Transverse colon (tissue), 4 donors: ENCODE results near the gene HOXC4. TPM values are rescaled to one million over a fixed set of nuclear protein-coding genes. Genes with fewer than 3 reads are reported as not detected.
A peak's percentile ranks its signal among the peaks of the same experiment; 100 is the strongest.

Experiments used
- DNase-seq: peaks from one replicate; pipeline ENCODE4 v3.0.0-alpha.2; 2019
- H3K27ac ChIP-seq, 4 donors: fragments of 200-600 bp; sonication (generic); 2 replicates each; pipeline ENCODE4 v1.5.1; 2016 to 2018; ENCODE audit warnings: inconsistent platforms in 4 of 4
- H3K27me3 ChIP-seq: fragments of 200-600 bp; sonication (generic); 2 replicates; pipeline ENCODE4 v1.5.1; 2017; ENCODE audit warnings: inconsistent platforms
- H3K36me3 ChIP-seq, 4 donors: fragments of 200-600 bp; sonication (generic); 2 replicates each; pipeline ENCODE4 v1.5.1; 2017 to 2019; ENCODE audit warnings: inconsistent platforms in 4 of 4
- H3K4me1 ChIP-seq, 4 donors: fragments of 200-600 bp; sonication (generic); 2 replicates each; pipeline ENCODE4 v1.5.1; 2017 to 2020; ENCODE audit warnings: inconsistent platforms in 4 of 4
- H3K4me3 ChIP-seq, 4 donors: fragments of 200-600 bp; sonication (generic); 1 replicate in 1 of 4; 2 replicates in 3 of 4; pipeline versions ENCODE4 v1.5.1 to v1.6.1; 2017 to 2019; ENCODE audit warnings: inconsistent platforms in 4 of 4
- H3K9me3 ChIP-seq, 2 donors: fragments of 200-600 bp; sonication (generic); 2 replicates each; pipeline ENCODE4 v1.5.1; 2017 to 2019; ENCODE audit warnings: inconsistent platforms in 2 of 2
- EP300 ChIP-seq: sonication (generic); formaldehyde crosslinking; IDR thresholded peaks from one replicate; pipeline ENCODE4 v1.6.1; 2017; ENCODE audit warnings: antibody characterized with exemption, low read depth
- POLR2A ChIP-seq: fragments of 450-650 bp; IDR thresholded peaks from one replicate; pipeline ENCODE4 v1.6.1; 2016; ENCODE audit warnings: antibody characterized with exemption, mild to moderate bottlenecking, moderate library complexity
- POLR2AphosphoS5 ChIP-seq, 3 donors: sonication (generic); formaldehyde crosslinking; IDR thresholded peaks; one replicate each; pipeline ENCODE4 v1.6.1; 2016; ENCODE audit warnings: antibody characterized with exemption in 3 of 3
- WGBS, 2 donors: methylation state at CpG; one replicate each; pipeline ENCODE4 v1.1.5; 2018; ENCODE audit warnings: low coverage in 1 of 2; 5-methylcytosine and 5-hydroxymethylcytosine counted together
- in situ Hi-C, 4 donors: fragments of 200-750 bp; cut with MboI; loops; one replicate each; pipeline versions ENCODE4 v1.15.0 to v1.15.1; 2017; ENCODE audit warnings: low sequenced_read_pairs in 3 of 4, low pct_ligation_motif_present in 1 of 4, low pct_unique_long_range_greater_than_20kb in 1 of 4
- intact Hi-C: fragments of 100-400 bp; cut with DNase I; formaldehyde crosslinking; loops from one replicate; pipeline ENCODE4 v1.15.1; 2023; ENCODE audit warnings: low total_unique reads
- total RNA-seq, 4 donors: library from RNA; depleted of rRNA; stranded (reverse); fragments of >200 nt; gene quantifications; one replicate each; pipeline ENCODE4 v1.1.0, GENCODE V29; 2016
- TF ChIP-seq, protein P1 (sequence below), 5 experiments: fragments of 200-600 bp in 3 of 5; fragments of 450-650 bp in 2 of 5; sonication (generic) in 3 of 5; IDR thresholded peaks; 1 replicate in 2 of 5; 2 replicates in 3 of 5; pipeline ENCODE4 v1.5.1; 2016 to 2017; ENCODE audit warnings: antibody characterized with exemption in 5 of 5, inconsistent platforms in 3 of 5, mild to moderate bottlenecking in 2 of 5, moderate library complexity in 1 of 5

Gene HOXC4
- total RNA-seq, 4 donors from 2014 or later = 0.64 to 0.68 TPM; not detected in 2

DNA sequence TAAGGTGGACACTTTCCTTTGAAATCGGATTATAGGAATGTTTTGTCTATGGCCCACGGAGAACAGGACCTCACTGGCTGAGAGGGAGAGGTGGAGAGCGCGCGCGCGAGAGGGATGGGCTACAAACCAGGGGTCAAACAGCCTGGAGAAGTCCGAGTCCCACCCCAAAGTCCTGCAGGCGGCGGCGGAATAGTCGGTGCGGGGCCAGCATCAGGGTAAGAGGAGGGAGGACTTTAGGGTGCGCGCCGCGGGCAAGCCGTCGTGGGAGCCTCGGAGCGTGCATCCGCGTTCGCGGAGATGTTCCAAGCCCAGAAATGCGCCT lies 48.1 kb upstream of the HOXC4 start:
- no peak overlapping the region for H3K27ac ChIP-seq
- WGBS, 2 donors = 4% methylated on average over 26 of the region's 26 CpGs; no CpG with 5 or more reads in 1 of the 2 donors
- DNase-seq = no peak
- H3K4me1 ChIP-seq = peaks cover 0 to 20% (median 15%) of the 10 kb centered on the region in 4 donors
- peaks cover 98% of the 10 kb centered on the region for H3K27me3 ChIP-seq
- no peak for TF ChIP-seq POLR2A
- TF ChIP-seq EP300 = no peak
- TF ChIP-seq, protein P1, sequence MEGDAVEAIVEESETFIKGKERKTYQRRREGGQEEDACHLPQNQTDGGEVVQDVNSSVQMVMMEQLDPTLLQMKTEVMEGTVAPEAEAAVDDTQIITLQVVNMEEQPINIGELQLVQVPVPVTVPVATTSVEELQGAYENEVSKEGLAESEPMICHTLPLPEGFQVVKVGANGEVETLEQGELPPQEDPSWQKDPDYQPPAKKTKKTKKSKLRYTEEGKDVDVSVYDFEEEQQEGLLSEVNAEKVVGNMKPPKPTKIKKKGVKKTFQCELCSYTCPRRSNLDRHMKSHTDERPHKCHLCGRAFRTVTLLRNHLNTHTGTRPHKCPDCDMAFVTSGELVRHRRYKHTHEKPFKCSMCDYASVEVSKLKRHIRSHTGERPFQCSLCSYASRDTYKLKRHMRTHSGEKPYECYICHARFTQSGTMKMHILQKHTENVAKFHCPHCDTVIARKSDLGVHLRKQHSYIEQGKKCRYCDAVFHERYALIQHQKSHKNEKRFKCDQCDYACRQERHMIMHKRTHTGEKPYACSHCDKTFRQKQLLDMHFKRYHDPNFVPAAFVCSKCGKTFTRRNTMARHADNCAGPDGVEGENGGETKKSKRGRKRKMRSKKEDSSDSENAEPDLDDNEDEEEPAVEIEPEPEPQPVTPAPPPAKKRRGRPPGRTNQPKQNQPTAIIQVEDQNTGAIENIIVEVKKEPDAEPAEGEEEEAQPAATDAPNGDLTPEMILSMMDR (IDR thresholded peaks at IDR 0.05) = no peak
- no peak for TF ChIP-seq POLR2AphosphoS5 (IDR thresholded peaks at IDR 0.05)
- no peaks in the 10 kb centered on the region for H3K9me3 ChIP-seq
- H3K4me3 ChIP-seq = no peak overlapping the region
- intact Hi-C loops = loop anchor here (5.0 kb wide), 2 partner anchors 187 to 202 kb away; no protein-coding TSS in a partner anchor
- H3K36me3 ChIP-seq = no peaks in the 10 kb centered on the region
- in situ Hi-C loops = loop anchor here in 2 of 4 donors (5.0 kb wide), 2 partner anchors 187 to 197 kb away; no protein-coding TSS in a partner anchor

DNA sequence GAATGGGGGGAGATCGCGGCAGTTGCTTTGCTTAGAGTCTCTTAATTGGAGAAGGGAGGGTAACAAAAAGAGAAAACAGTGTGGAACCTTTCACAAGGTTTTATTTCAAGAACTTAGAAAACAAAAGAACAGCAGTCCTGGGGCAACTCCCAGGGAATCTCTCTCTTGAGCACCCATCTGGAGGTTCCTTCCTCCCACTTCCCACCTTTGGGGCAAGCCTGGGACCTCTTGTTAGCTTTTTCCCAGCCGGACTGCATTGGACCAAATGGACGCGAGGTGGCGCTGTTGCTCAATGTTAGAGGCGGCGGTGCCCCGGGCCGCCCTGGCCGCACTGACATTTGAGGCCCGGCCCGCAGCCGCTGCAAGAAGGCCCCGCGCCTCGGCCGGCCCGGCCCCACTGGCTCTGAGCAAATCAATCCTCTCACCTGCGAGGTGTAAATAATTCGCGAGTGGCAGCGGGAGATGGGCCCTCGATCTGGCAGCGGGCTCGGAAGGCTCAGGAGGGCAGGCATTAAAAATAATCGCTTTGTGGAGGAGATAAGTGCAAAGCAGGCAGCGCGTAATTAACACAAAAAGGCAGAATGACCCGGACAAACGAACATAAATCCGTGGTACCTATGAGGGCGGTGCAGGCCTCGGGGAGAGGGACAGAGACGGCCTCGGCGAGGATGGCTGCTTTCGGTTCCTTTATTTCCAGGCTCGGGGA lies 47.6 kb upstream of the HOXC4 start:
- DNase-seq = peak; percentile 88
- intact Hi-C loops = loop anchor here (5.0 kb wide), 2 partner anchors 186 to 201 kb away; no protein-coding TSS in a partner anchor
- peaks cover 0 to 21% (median 14%) of the 10 kb centered on the region in 4 donors for H3K4me1 ChIP-seq
- peak overlapping the region in 2 of 4 donors; percentile 13 to 32 for H3K4me3 ChIP-seq
- no peak overlapping the region for H3K27ac ChIP-seq
- TF ChIP-seq, protein P1 (IDR thresholded peaks at IDR 0.05) = peak; percentile 91 to 96 (median 95)
- no peak for TF ChIP-seq EP300
- H3K36me3 ChIP-seq = no peaks in the 10 kb centered on the region
- WGBS, 2 donors = 4 to 9% methylated on average over 4 to 39 of the region's 39 CpGs
- in situ Hi-C loops = loop anchor here in 2 of 4 donors (5.0 kb wide), 2 partner anchors 186 to 196 kb away; no protein-coding TSS in a partner anchor
- no peaks in the 10 kb centered on the region for H3K9me3 ChIP-seq
- H3K27me3 ChIP-seq = peaks cover 98% of the 10 kb centered on the region

DNA sequence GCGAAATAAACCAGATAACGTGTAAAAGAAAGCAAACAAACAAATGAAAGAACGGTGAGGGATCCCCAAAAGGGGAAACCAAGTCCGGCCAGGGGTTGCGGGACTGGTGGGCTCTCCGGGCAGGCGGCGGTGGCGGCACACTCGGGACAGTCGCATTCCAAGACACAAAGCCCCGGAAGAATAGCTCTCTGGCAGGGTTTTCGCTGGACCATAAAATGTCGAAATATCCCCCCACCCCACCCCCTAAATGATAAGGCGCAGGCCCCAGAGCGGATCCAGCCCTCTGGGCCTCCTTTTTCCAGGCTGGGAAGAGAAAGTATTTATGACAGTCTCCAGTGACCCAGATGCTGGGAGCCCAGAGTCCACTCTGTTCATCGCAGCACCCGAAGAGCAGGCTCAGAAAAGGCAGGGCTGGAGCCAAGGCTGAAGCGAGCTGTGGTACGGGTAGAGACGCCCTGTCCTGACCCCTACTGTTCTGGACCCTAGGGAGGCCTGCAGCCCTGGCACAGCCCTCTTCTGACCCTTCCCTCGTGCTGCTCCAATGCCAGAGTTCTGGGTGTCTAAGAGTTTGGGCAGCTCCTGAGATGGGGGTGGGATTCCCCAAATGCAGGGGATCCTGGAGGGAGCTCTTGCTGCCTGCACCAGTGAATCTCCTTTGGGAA lies 46.9 kb upstream of the HOXC4 start:
- no peak for DNase-seq
- WGBS, 2 donors = 10 to 27% methylated on average over 2 to 22 of the region's 22 CpGs
- Histone ChIP-seq H3K27ac (no peak overlapping the region), H3K36me3 (no peaks in the 10 kb centered on the region), H3K27me3 (peaks cover 98% of the 10 kb centered on the region), H3K4me1 (peaks cover 0 to 28% (median 17%) of the 10 kb centered on the region in 4 donors), H3K4me3 (peak overlapping the region in 2 of 4 donors; percentile 13 to 32), H3K9me3 (no peaks in the 10 kb centered on the region)
- TF ChIP-seq POLR2A (no peak), EP300 (no peak)
- in situ Hi-C loops (loop anchor here in 2 of 4 donors (5.0 kb wide), 2 partner anchors 186 to 196 kb away; no protein-coding TSS in a partner anchor), intact Hi-C loops (loop anchor here (5.0 kb wide), 2 partner anchors 186 to 201 kb away; no protein-coding TSS in a partner anchor)

DNA sequence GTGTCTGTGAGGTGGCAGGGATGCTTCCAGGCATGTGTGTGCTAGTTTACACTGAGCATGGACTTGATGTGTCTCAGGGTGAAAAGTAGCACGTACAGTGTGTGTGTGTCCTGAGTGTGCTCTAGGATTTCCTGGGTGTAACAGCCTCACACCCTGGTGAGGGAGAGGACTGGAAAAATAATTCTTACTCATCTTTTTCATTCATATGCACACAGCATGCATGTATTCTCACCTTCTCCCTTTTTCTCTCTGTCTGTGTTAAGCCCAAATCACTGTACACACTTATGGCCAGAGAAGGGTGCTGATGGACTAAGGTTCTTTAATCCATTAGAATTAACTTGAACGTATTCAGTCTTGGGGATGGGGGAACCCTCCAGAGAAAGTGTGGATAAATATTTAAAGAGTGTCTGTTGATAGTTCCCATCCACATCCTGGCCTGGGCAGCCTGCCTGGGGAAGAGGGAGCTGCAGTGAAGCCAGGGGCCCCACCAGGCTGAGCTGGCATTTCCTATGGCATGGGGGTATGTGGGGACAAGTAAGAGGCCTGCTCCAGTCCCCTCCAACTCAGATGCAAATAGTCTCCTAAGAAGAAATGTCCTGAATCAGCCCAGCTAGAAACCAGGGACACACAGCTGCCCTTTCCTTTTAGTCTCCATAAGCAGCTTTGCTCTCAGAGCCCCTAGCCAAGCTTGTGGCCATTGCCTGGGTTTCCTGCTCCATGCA lies 45.9 kb upstream of the HOXC4 start:
- 45% methylated on average over 2 of the region's 2 CpGs; no CpG with 5 or more reads in 1 of the 2 donors for WGBS, 2 donors
- in situ Hi-C loops = loop anchor here in 2 of 4 donors (5.0 kb wide), 2 partner anchors 185 to 195 kb away; no protein-coding TSS in a partner anchor

More for the DNA sequence above, 45.9 kb upstream of the HOXC4 start:
- Histone ChIP-seq H3K4me3 (no peak overlapping the region), H3K4me1 (peaks cover 0 to 28% (median 17%) of the 10 kb centered on the region in 4 donors), H3K27ac (no peak overlapping the region), H3K36me3 (no peaks in the 10 kb centered on the region), H3K9me3 (no peaks in the 10 kb centered on the region), H3K27me3 (peaks cover 98% of the 10 kb centered on the region)
- DNase-seq = no peak
- TF ChIP-seq, protein P1 (IDR thresholded peaks at IDR 0.05) = no peak
- no peak for TF ChIP-seq EP300
- TF ChIP-seq POLR2A = no peak
- TF ChIP-seq POLR2AphosphoS5 (IDR thresholded peaks at IDR 0.05) = no peak
- intact Hi-C loops = loop anchor here (5.0 kb wide), 2 partner anchors 185 to 200 kb away; no protein-coding TSS in a partner anchor
